T-cell (primary cell): ENCODE results near the gene MICAL3. TPM values are rescaled to one million over a fixed set of nuclear protein-coding genes. Genes with fewer than 3 reads are reported as not detected.

Experiments used
- ATAC-seq, 4 experiments: fragments of 200-7000 bp in 3 of 4; fragments of 150-1000 bp in 1 of 4; cut with Tn5 transposase; replicated peaks in 1 of 4; 1 replicate in 3 of 4; 2 replicates in 1 of 4; pipeline ENCODE4 v1.10.0; 2021; ENCODE audit warnings: moderate library complexity in 3 of 4, mild to moderate bottlenecking in 2 of 4, moderate number of reproducible peaks in 1 of 4
- CTCF ChIA-PET, 2 donors: fragments of 300-600 bp; sonication (Branson Sonifier 250); formaldehyde crosslinking; loops; one replicate each; lab custom pipeline; 2022; ENCODE audit warnings: antibody characterized with exemption in 2 of 2; lab: Charles Lee
- POLR2A ChIA-PET, 2 donors: fragments of 300-600 bp; sonication (Branson Sonifier 250); formaldehyde crosslinking; loops; one replicate each; lab custom pipeline; 2022; ENCODE audit warnings: antibody characterized with exemption in 2 of 2; lab: Charles Lee
- DNase-seq, 35 experiments: peaks; one replicate each; pipeline versions ENCODE4 v3.0.0 to v3.0.0-alpha.2; 2013 to 2023
- H3K27ac ChIP-seq: one replicate; pipeline ENCODE4 v1.5.1; 2013; ENCODE audit warnings: low read length
- H3K27me3 ChIP-seq, 2 experiments: replicated peaks in 1 of 2; 1 replicate in 1 of 2; 2 replicates in 1 of 2; pipeline versions ENCODE4 v1.6.1 to v1.7.0; 2013; ENCODE audit warnings: low read length in 1 of 2, mixed read lengths in 1 of 2; ENCODE audit not compliant: control insufficient read depth in 2 of 2, insufficient read depth in 2 of 2; ENCODE audit errors: extremely low read depth in 1 of 2
- H3K36me3 ChIP-seq, 2 donors: 1 replicate in 1 of 2; 2 replicates in 1 of 2; pipeline versions ENCODE4 v1.6.1 to v1.7.0; 2013; ENCODE audit warnings: low read length in 1 of 2; ENCODE audit not compliant: control insufficient read depth in 2 of 2, insufficient read depth in 1 of 2; ENCODE audit errors: extremely low read depth in 1 of 2
- H3K4me1 ChIP-seq, 2 experiments: 1 replicate in 1 of 2; 2 replicates in 1 of 2; pipeline versions ENCODE4 v1.6.1 to v1.7.0; 2013; ENCODE audit warnings: low read length in 2 of 2, mixed read lengths in 1 of 2; ENCODE audit not compliant: insufficient read depth in 2 of 2, control insufficient read depth in 1 of 2; ENCODE audit errors: extremely low read depth in 1 of 2
- H3K4me3 ChIP-seq, 2 donors: 1 replicate in 1 of 2; 2 replicates in 1 of 2; pipeline versions ENCODE4 v1.5.1 to v1.7.0; 2013; ENCODE audit warnings: mild to moderate bottlenecking in 2 of 2, low read length in 1 of 2, moderate library complexity in 1 of 2; ENCODE audit not compliant: control insufficient read depth in 1 of 2; ENCODE audit errors: extremely low read depth in 1 of 2
- H3K9me3 ChIP-seq: 2 replicates; pipeline ENCODE4 v1.7.0; 2013
- H3K27ac Mint-ChIP-seq, 2 donors: one replicate each; pipeline ENCODE4 v1.8.0; 2020 to 2021; ENCODE audit warnings: mild to moderate bottlenecking in 2 of 2, mixed read lengths in 2 of 2
- H3K27me3 Mint-ChIP-seq, 2 donors: one replicate each; pipeline ENCODE4 v1.8.0; 2021 to 2022; ENCODE audit warnings: mixed read lengths in 2 of 2
- H3K36me3 Mint-ChIP-seq: one replicate; pipeline ENCODE4 v1.8.0; 2021; ENCODE audit warnings: mixed read lengths
- H3K4me1 Mint-ChIP-seq, 3 donors: one replicate each; pipeline ENCODE4 v1.8.0; 2020 to 2022; ENCODE audit warnings: mixed read lengths in 3 of 3, mild to moderate bottlenecking in 1 of 3
- H3K4me3 Mint-ChIP-seq, 3 donors: one replicate each; pipeline ENCODE4 v1.8.0; 2020 to 2022; ENCODE audit warnings: mild to moderate bottlenecking in 3 of 3, mixed read lengths in 3 of 3, moderate library complexity in 3 of 3
- H3K9me3 Mint-ChIP-seq, 3 donors: one replicate each; pipeline ENCODE4 v1.8.0; 2020 to 2022; ENCODE audit warnings: mixed read lengths in 3 of 3
- WGBS: methylation state at CpG from one replicate; pipeline ENCODE4 v1.1.5; 2013; ENCODE audit warnings: missing lambda C conversion rate; ENCODE audit not compliant: insufficient coverage; 5-methylcytosine and 5-hydroxymethylcytosine counted together
- total RNA-seq, 35 experiments: library from RNA in 6 of 35; stranded (reverse) in 6 of 35; fragments of 120-200 nt in 1 of 35; gene quantifications; one replicate each; pipeline versions ENCODE4 v1.2.1 to v1.2.4 and lab custom pipeline; 2013 to 2026

Gene MICAL3
- total RNA-seq, 5 donors from 2014 or later (not counting 1 experiment from before 2014, with no cell fraction given), result 19.1 to 37.5 (median 22.3) TPM

- Mint-ChIP-seq H3K27me3 (no peaks in the 10 kb centered on the region), H3K4me1 (peaks cover 0 to 23% (median 8%) of the 10 kb centered on the region in 3 donors), H3K36me3 (no peaks in the 10 kb centered on the region), H3K9me3 (no peaks in the 10 kb centered on the region), H3K4me3 (no peak overlapping the region), H3K27ac (no peak overlapping the region)
- DNase-seq, result no peak
- Histone ChIP-seq H3K27ac (no peak overlapping the region), H3K9me3 (no peaks in the 10 kb centered on the region), H3K4me1 (no peaks in the 10 kb centered on the region), H3K36me3 (no peaks in the 10 kb centered on the region), H3K4me3 (no peak overlapping the region), H3K27me3 (no peaks in the 10 kb centered on the region)
- CTCF ChIA-PET, result no interaction called here
- POLR2A ChIA-PET, result no interaction called here
- no peak for ATAC-seq
- 100% methylated on average over 7 of the region's 10 CpGs for WGBS
These were observed 70.0 kb downstream of the MICAL3 start for GRCh38 chr22:17954200-17954859.

GRCh38 chr22:17953147-17953546 lies 71.2 kb downstream of the MICAL3 start:
- H3K9me3 ChIP-seq, result no peaks in the 10 kb centered on the region
- H3K4me1 Mint-ChIP-seq, result peaks cover 0 to 23% (median 8%) of the 10 kb centered on the region in 3 donors
- H3K36me3 ChIP-seq, result no peaks in the 10 kb centered on the region
- no peak overlapping the region for H3K27ac ChIP-seq
- CTCF ChIA-PET, result no interaction called here
- POLR2A ChIA-PET, result no interaction called here
- H3K27me3 ChIP-seq, result no peaks in the 10 kb centered on the region
- WGBS, result 100% methylated on average over 1 of the region's 4 CpGs
- DNase-seq (no peak), ATAC-seq (no peak)
- H3K4me3 ChIP-seq, result no peak overlapping the region
- H3K4me3 Mint-ChIP-seq, result no peak overlapping the region
- no peaks in the 10 kb centered on the region for H3K9me3 Mint-ChIP-seq
- no peaks in the 10 kb centered on the region for H3K36me3 Mint-ChIP-seq
- no peaks in the 10 kb centered on the region for H3K27me3 Mint-ChIP-seq
- no peak overlapping the region for H3K27ac Mint-ChIP-seq
- no peaks in the 10 kb centered on the region for H3K4me1 ChIP-seq

GRCh38 chr22:17952273-17952801 lies 72.0 kb downstream of the MICAL3 start:
- H3K36me3 ChIP-seq, result no peaks in the 10 kb centered on the region
- no peaks in the 10 kb centered on the region for H3K36me3 Mint-ChIP-seq
- no peaks in the 10 kb centered on the region for H3K27me3 ChIP-seq
- ChIA-PET CTCF (no interaction called here), POLR2A (no interaction called here)
- H3K27ac ChIP-seq, result no peak overlapping the region
- DNase-seq (no peak), ATAC-seq (no peak)
- H3K4me1 Mint-ChIP-seq, result peaks cover 0 to 22% (median 10%) of the 10 kb centered on the region in 3 donors
- H3K4me3 Mint-ChIP-seq, result no peak overlapping the region
- H3K4me3 ChIP-seq, result no peak overlapping the region
- no peaks in the 10 kb centered on the region for H3K9me3 Mint-ChIP-seq
- H3K27ac Mint-ChIP-seq, result no peak overlapping the region
- H3K9me3 ChIP-seq, result no peaks in the 10 kb centered on the region
- no peaks in the 10 kb centered on the region for H3K27me3 Mint-ChIP-seq
- WGBS, result 94% methylated on average over 2 of the region's 9 CpGs
- H3K4me1 ChIP-seq, result no peaks in the 10 kb centered on the region

GRCh38 chr22:17951315-17951714 lies 73.0 kb downstream of the MICAL3 start:
- CTCF ChIA-PET, result no interaction called here
- Histone ChIP-seq H3K27ac (no peak overlapping the region), H3K36me3 (no peaks in the 10 kb centered on the region), H3K27me3 (no peaks in the 10 kb centered on the region), H3K9me3 (no peaks in the 10 kb centered on the region), H3K4me1 (no peaks in the 10 kb centered on the region), H3K4me3 (no peak overlapping the region)
- Mint-ChIP-seq H3K9me3 (no peaks in the 10 kb centered on the region), H3K4me3 (no peak overlapping the region), H3K27me3 (no peaks in the 10 kb centered on the region), H3K4me1 (peaks cover 0 to 32% (median 11%) of the 10 kb centered on the region in 3 donors), H3K27ac (no peak overlapping the region), H3K36me3 (no peaks in the 10 kb centered on the region)
- ATAC-seq, result no peak
- POLR2A ChIA-PET, result no interaction called here
- DNase-seq, result no peak
- 87% methylated on average over 4 of the region's 5 CpGs for WGBS

DNA sequence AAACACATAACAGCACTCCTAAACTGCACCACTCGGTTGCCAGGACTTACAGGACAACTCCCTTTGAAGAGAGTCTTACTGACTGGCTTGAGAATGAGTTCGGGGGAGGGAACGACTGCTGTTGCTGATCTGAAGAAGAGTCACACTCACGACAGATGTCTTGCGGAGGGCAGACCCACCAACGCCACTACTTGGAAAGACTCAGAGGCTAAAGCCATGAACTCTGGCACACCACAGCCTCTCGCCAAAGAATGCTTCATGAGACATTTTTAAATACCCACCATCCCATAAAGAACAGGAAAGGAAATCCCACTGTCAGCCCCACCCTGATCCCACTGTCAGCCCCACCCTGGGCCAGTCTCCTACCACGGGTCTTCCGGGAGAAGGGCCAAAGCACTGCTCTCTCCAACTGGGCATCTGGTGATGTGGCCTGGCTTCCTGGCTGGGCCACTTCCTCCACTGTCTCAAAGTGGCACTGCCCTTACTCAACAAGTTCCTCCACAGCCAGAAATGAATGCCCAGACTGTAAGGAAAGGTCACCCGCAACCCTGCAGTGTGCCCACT lies 73.6 kb downstream of the MICAL3 start:
- CTCF ChIA-PET, result no interaction called here
- no peak for ATAC-seq

GRCh38 chr22:17949642-17950473 lies 74.5 kb downstream of the MICAL3 start:
- Histone ChIP-seq H3K27ac (no peak overlapping the region), H3K27me3 (no peaks in the 10 kb centered on the region), H3K4me3 (no peak overlapping the region), H3K36me3 (no peaks in the 10 kb centered on the region), H3K9me3 (no peaks in the 10 kb centered on the region), H3K4me1 (no peaks in the 10 kb centered on the region)
- Mint-ChIP-seq H3K27me3 (no peaks in the 10 kb centered on the region), H3K4me3 (no peak overlapping the region), H3K4me1 (peaks cover 0 to 35% (median 9%) of the 10 kb centered on the region in 3 donors), H3K36me3 (no peaks in the 10 kb centered on the region), H3K9me3 (no peaks in the 10 kb centered on the region), H3K27ac (no peak overlapping the region)
- DNase-seq (no peak), ATAC-seq (no peak)
- CTCF ChIA-PET, result interaction anchor here in 1 of 2 donors (0.7 kb wide), 1 partner anchor 15 kb away, joined by 5 read pairs; no protein-coding TSS in a partner anchor
- WGBS, result 97% methylated on average over 9 of the region's 14 CpGs
- POLR2A ChIA-PET, result no interaction called here

More for the DNA sequence above, 73.6 kb downstream of the MICAL3 start:
- H3K27me3 ChIP-seq, result no peaks in the 10 kb centered on the region
- H3K36me3 ChIP-seq, result no peaks in the 10 kb centered on the region
- H3K4me3 ChIP-seq, result no peak overlapping the region
- no peak overlapping the region for H3K27ac ChIP-seq
- Mint-ChIP-seq H3K4me1 (peaks cover 0 to 37% (median 9%) of the 10 kb centered on the region in 3 donors), H3K27me3 (no peaks in the 10 kb centered on the region), H3K36me3 (no peaks in the 10 kb centered on the region), H3K4me3 (no peak overlapping the region), H3K27ac (no peak overlapping the region), H3K9me3 (no peaks in the 10 kb centered on the region)
- POLR2A ChIA-PET, result no interaction called here
- H3K9me3 ChIP-seq, result no peaks in the 10 kb centered on the region
- WGBS, result 78% methylated on average over 9 of the region's 10 CpGs
- H3K4me1 ChIP-seq, result no peaks in the 10 kb centered on the region
- no peak for DNase-seq
